KMS-11 (cell line): Measurements from ENCODE around the gene CYTIP.

Experiments used
- H2AFZ ChIP-seq: fragments of 200-600 bp; sonication (generic); 2 replicates; pipeline ENCODE4 v1.6.1; 2016; ENCODE audit warnings: antibody characterized with exemption, mixed run types, low read depth
- H3K27ac ChIP-seq: fragments of 200-600 bp; sonication (generic); 2 replicates; pipeline ENCODE4 v1.6.1; 2016; ENCODE audit warnings: mild to moderate bottlenecking, mixed run types
- H3K27me3 ChIP-seq: fragments of 200-600 bp; sonication (generic); 2 replicates; pipeline ENCODE4 v1.6.1; 2017; ENCODE audit warnings: mild to moderate bottlenecking, low read depth, mixed run types, moderate library complexity; ENCODE audit not compliant: insufficient read depth
- H3K36me3 ChIP-seq: fragments of 200-600 bp; sonication (generic); 2 replicates; pipeline ENCODE4 v1.6.1; 2017; ENCODE audit warnings: mild to moderate bottlenecking, mixed run types; ENCODE audit not compliant: insufficient read depth
- H3K4me1 ChIP-seq: fragments of 200-600 bp; sonication (generic); 2 replicates; pipeline ENCODE4 v1.6.1; 2016; ENCODE audit warnings: mild to moderate bottlenecking, low read depth, mixed run types; ENCODE audit not compliant: poor library complexity, severe bottlenecking
- H3K4me2 ChIP-seq: fragments of 200-600 bp; sonication (generic); 2 replicates; pipeline ENCODE4 v1.7.0; 2016; ENCODE audit warnings: mild to moderate bottlenecking, mixed run types
- H3K4me3 ChIP-seq: fragments of 200-600 bp; sonication (generic); IDR thresholded peaks from 2 replicates; pipeline ENCODE4 v1.6.1; 2017; ENCODE audit warnings: low read depth, low read length, mixed read lengths; ENCODE audit not compliant: insufficient read depth
- H3K79me2 ChIP-seq: fragments of 200-600 bp; sonication (generic); 2 replicates; pipeline ENCODE4 v1.6.1; 2016; ENCODE audit warnings: low read depth, mixed run types; ENCODE audit not compliant: insufficient read depth
- H3K9ac ChIP-seq: fragments of 200-600 bp; sonication (generic); 2 replicates; pipeline ENCODE4 v1.6.1; 2016; ENCODE audit warnings: mild to moderate bottlenecking, mixed run types
- H4K20me1 ChIP-seq: fragments of 200-600 bp; sonication (generic); 2 replicates; pipeline ENCODE4 v1.6.1; 2016; ENCODE audit warnings: mild to moderate bottlenecking, mixed run types; ENCODE audit not compliant: insufficient read depth
- TF ChIP-seq, protein P1 (sequence below): fragments of 200-600 bp; sonication (generic); conservative IDR thresholded peaks from 2 replicates; pipeline ENCODE4 v1.6.1; 2017; ENCODE audit warnings: low read depth, mild to moderate bottlenecking, antibody characterized with exemption, low read length, moderate library complexity, mixed read lengths

Gene CYTIP

DNA sequence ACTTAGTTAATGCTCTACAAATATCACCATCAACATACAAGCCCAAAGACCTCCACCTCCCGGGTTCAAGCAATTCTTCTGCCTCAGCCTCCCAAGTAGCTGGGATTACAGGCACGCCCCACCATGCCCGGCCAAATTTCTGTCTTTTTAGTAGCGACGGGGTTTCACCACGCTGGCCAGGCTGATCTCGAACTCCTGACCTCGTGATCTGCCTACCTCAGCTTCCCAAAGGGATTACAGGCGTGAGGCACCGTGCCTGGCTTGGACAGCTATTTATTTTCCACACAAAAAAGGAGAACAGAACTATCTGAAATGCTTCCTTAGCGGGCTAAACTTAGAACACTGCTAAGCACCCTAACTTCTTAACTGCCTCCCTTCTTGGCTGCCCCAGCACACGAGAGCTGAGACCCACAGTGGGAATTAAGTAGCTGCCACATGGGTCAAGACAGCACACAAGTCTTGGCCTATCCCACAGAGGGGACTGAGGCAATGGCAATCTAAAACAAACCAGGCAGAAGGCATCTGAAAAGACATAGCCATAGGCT is 24.8 kb downstream of the CYTIP start:
- peaks cover 12% of the 10 kb centered on the region; the same call in 1 of the 2 replicates for H3K79me2 ChIP-seq
- no peak overlapping the region for H3K27ac ChIP-seq
- no peaks in the 10 kb centered on the region for H3K27me3 ChIP-seq
- no peak overlapping the region for H3K4me2 ChIP-seq
- H3K4me3 ChIP-seq, result no peak overlapping the region
- peaks cover 31% of the 10 kb centered on the region; the same call in 1 of the 2 replicates for H3K36me3 ChIP-seq
- TF ChIP-seq, protein P1, sequence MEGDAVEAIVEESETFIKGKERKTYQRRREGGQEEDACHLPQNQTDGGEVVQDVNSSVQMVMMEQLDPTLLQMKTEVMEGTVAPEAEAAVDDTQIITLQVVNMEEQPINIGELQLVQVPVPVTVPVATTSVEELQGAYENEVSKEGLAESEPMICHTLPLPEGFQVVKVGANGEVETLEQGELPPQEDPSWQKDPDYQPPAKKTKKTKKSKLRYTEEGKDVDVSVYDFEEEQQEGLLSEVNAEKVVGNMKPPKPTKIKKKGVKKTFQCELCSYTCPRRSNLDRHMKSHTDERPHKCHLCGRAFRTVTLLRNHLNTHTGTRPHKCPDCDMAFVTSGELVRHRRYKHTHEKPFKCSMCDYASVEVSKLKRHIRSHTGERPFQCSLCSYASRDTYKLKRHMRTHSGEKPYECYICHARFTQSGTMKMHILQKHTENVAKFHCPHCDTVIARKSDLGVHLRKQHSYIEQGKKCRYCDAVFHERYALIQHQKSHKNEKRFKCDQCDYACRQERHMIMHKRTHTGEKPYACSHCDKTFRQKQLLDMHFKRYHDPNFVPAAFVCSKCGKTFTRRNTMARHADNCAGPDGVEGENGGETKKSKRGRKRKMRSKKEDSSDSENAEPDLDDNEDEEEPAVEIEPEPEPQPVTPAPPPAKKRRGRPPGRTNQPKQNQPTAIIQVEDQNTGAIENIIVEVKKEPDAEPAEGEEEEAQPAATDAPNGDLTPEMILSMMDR, result no peak
- H2AFZ ChIP-seq, result no peak overlapping the region
- H4K20me1 ChIP-seq, result no peaks in the 10 kb centered on the region; the same call in 1 of the 2 replicates
- H3K9ac ChIP-seq, result no peak overlapping the region
- H3K4me1 ChIP-seq, result no peaks in the 10 kb centered on the region

DNA sequence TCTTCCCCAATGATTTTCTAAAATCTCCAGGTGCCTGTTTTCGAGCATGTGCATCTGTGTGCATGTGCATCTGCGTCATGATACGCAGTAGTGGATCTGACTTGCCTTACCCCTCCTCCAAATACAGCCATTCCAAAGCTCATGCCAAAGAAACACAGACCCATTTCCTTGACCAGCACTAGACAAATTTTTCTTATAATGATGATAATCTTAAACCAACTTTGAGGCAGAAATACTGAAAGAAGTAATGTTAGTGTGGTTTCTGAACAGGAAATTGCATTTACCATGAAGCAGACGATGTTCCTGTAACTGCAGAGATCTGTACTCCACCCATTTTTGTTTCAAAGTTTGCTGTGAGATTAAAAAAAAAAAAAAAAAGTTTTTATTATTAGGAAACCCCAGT is 25.6 kb downstream of the CYTIP start:
- peaks cover 31% of the 10 kb centered on the region; the same call in 1 of the 2 replicates for H3K36me3 ChIP-seq
- H3K79me2 ChIP-seq, result peaks cover 12% of the 10 kb centered on the region; the same call in 1 of the 2 replicates
- H4K20me1 ChIP-seq, result no peaks in the 10 kb centered on the region; the same call in 1 of the 2 replicates
- H3K4me3 ChIP-seq, result no peak overlapping the region
- H3K9ac ChIP-seq, result no peak overlapping the region
- no peaks in the 10 kb centered on the region for H3K4me1 ChIP-seq
- no peak overlapping the region for H3K27ac ChIP-seq
- no peaks in the 10 kb centered on the region for H3K27me3 ChIP-seq
- no peak overlapping the region for H2AFZ ChIP-seq
- H3K4me2 ChIP-seq, result no peak overlapping the region
- TF ChIP-seq, protein P1, result no peak

DNA sequence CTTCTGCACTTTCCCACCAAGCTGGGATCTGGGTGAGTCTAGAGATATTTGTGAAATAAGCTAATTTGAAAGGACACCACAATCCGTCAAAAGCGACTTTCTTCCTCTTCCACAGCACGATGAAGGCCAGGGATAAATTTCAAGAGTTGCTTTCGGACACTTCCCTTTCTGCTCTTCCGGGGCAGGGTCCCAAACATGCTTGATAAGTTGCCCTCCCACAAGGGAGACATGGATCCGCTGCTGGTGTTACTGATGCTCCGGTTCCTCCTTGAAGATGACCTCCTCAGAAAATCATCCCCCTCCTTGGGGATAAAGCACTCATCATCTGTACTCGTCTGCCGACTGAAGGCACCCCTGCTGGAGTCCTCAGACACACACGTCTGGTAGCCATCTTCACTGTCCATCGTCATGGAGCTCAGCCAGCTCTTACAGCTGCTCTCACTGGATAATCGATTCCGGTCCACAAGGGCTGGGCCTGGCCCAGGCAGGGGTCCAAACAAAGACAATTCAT is 28.2 kb downstream of the CYTIP start:
- H3K4me3 ChIP-seq, result no peak overlapping the region
- no peak overlapping the region for H3K27ac ChIP-seq
- TF ChIP-seq, protein P1, result no peak
- no peak overlapping the region for H3K4me2 ChIP-seq
- H4K20me1 ChIP-seq, result no peaks in the 10 kb centered on the region
- H3K4me1 ChIP-seq, result no peaks in the 10 kb centered on the region
- H3K9ac ChIP-seq, result no peak overlapping the region
- no peak overlapping the region for H2AFZ ChIP-seq
- peaks cover 24% of the 10 kb centered on the region; the same call in 1 of the 2 replicates for H3K36me3 ChIP-seq
- no peaks in the 10 kb centered on the region for H3K27me3 ChIP-seq
- 0 out of 2 replicates have a peak, but pooled peaks cover 5% of the 10 kb centered on the region for H3K79me2 ChIP-seq

DNA sequence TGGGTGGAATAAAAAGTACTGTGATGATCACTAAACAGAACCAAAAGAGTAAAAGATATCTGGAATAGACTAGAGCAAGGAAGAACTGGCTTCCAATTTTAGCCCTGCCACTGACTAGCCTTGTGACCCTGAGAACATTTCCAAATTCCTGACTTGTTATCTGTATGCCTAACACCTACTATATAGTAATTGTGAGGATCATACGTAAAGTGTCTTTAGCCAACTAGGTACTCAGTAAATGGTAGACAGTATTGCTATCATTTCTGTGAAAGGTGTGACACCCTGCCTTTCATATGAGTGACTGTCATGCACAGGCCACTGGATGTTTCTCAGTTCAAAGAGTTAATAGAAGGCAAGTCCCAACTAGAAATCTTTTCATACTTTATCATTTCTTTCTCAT is 29.8 kb downstream of the CYTIP start:
- H4K20me1 ChIP-seq, result no peaks in the 10 kb centered on the region
- TF ChIP-seq, protein P1, result no peak
- H2AFZ ChIP-seq, result no peak overlapping the region
- no peaks in the 10 kb centered on the region for H3K4me1 ChIP-seq
- H3K36me3 ChIP-seq, result peaks cover 24% of the 10 kb centered on the region; the same call in 1 of the 2 replicates
- no peak overlapping the region for H3K27ac ChIP-seq
- no peak overlapping the region for H3K9ac ChIP-seq
- no peak overlapping the region for H3K4me3 ChIP-seq
- H3K27me3 ChIP-seq, result no peaks in the 10 kb centered on the region
- H3K4me2 ChIP-seq, result no peak overlapping the region
- H3K79me2 ChIP-seq, result no peaks in the 10 kb centered on the region
